Measurements from ENCODE around the gene ZRANB1.

DNA sequence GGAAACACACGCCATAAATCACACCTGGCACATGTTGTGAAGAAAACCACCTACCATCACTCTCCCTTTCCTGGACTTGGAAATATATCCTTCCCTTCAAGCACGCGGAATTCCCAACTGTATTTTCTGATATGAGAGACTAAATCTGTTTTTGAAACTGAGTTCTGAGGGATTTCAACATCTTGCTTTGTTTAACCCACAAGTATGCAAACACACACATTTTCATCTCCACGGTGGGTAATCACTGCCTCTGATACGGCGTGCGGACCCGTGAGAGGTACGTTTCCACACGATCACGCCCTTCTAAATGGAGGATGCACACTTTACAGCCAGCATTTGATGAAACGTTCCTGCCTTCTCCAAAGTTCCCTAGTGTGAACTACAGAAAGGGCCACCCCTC is 83.4 kb downstream of the ZRANB1 start:
- TF ChIP-seq CTCF (IDR thresholded peaks at IDR 0.05) (no peak), EP300 (IDR thresholded peaks at IDR 0.05; ENCODE audit: low read depth) (no peak)

All from transverse colon (tissue), 3 donors.